Progenitor cell of endocrine pancreas (in vitro differentiated cells): Measurements from ENCODE around the gene KLHL30. TPM values are rescaled to one million over a fixed set of nuclear protein-coding genes. Genes with fewer than 3 reads are reported as not detected.

Experiments
- DNase-seq: peaks from one replicate; pipeline ENCODE4 v3.0.0; 2021; ENCODE audit warnings: low spot score; ENCODE audit not compliant: unreplicated experiment
- H3K27ac Mint-ChIP-seq: 2 replicates; pipeline ENCODE4 v1.8.0; 2021; ENCODE audit warnings: mild to moderate bottlenecking, moderate library complexity, mixed read lengths
- H3K27me3 Mint-ChIP-seq: 2 replicates; pipeline ENCODE4 v1.8.0; 2021; ENCODE audit warnings: mixed read lengths
- H3K36me3 Mint-ChIP-seq: 2 replicates; pipeline ENCODE4 v1.8.0; 2022; ENCODE audit warnings: mixed read lengths; ENCODE audit not compliant: insufficient read depth
- H3K4me1 Mint-ChIP-seq: 2 replicates; pipeline ENCODE4 v1.8.0; 2021; ENCODE audit warnings: low read depth, mixed read lengths
- H3K4me3 Mint-ChIP-seq: 2 replicates; pipeline ENCODE4 v1.8.0; 2021; ENCODE audit warnings: low read depth, mild to moderate bottlenecking, moderate library complexity, mixed read lengths
- H3K9me3 Mint-ChIP-seq: 2 replicates; pipeline ENCODE4 v1.8.0; 2021; ENCODE audit warnings: low read depth, mixed read lengths
- CTCF ChIP-seq: fragments of 200-600 bp; sonication (generic); IDR thresholded peaks from one replicate; pipeline ENCODE4 v1.5.0; 2021; ENCODE audit warnings: antibody characterized with exemption, mild to moderate bottlenecking; ENCODE audit not compliant: unreplicated experiment
- total RNA-seq: library from RNA; stranded (reverse); gene quantifications from 2 replicates; pipeline ENCODE4 v1.2.1, GENCODE V29; 2021

Gene KLHL30
- total RNA-seq, 1 donor from 2014 or later = 0.07 TPM

- no peak for DNase-seq
- Mint-ChIP-seq H3K4me1 (no peaks in the 10 kb centered on the region), H3K4me3 (no peak overlapping the region), H3K36me3 (peaks cover 13% of the 10 kb centered on the region), H3K27me3 (no peaks in the 10 kb centered on the region), H3K27ac (peak overlapping the region; percentile 46), H3K9me3 (no peaks in the 10 kb centered on the region)
- TF ChIP-seq CTCF = no peak
Observed at GRCh38 chr2:238093181-238094140, 45.0 kb upstream of the KLHL30 start.

- Mint-ChIP-seq H3K36me3 (peaks cover 14% of the 10 kb centered on the region), H3K27me3 (no peaks in the 10 kb centered on the region), H3K9me3 (no peaks in the 10 kb centered on the region)
Observed at GRCh38 chr2:238094438-238095022, 43.9 kb upstream of the KLHL30 start.

GRCh38 chr2:238095143-238095542, 43.3 kb upstream of the KLHL30 start:
- TF ChIP-seq CTCF = no peak
- Mint-ChIP-seq H3K27me3 (no peaks in the 10 kb centered on the region), H3K4me1 (peaks cover 1% of the 10 kb centered on the region), H3K36me3 (peaks cover 12% of the 10 kb centered on the region), H3K27ac (no peak overlapping the region), H3K9me3 (no peaks in the 10 kb centered on the region), H3K4me3 (no peak overlapping the region)
- DNase-seq = no peak

More at GRCh38 chr2:238094438-238095022, 43.9 kb upstream of the KLHL30 start:
- Mint-ChIP-seq H3K4me3 (no peak overlapping the region), H3K27ac (no peak overlapping the region), H3K4me1 (peaks cover 1% of the 10 kb centered on the region)
- TF ChIP-seq CTCF = no peak
- no peak for DNase-seq

GRCh38 chr2:238096311-238097011, 42.0 kb upstream of the KLHL30 start:
- Mint-ChIP-seq H3K9me3 (no peaks in the 10 kb centered on the region), H3K27me3 (no peaks in the 10 kb centered on the region), H3K4me1 (peaks cover 1% of the 10 kb centered on the region), H3K4me3 (no peak overlapping the region), H3K27ac (no peak overlapping the region), H3K36me3 (peaks cover 11% of the 10 kb centered on the region)
- DNase-seq = no peak
- no peak for TF ChIP-seq CTCF
